HG02798 (cell line): Measurements from ENCODE around the gene SIRPA.
A peak's percentile ranks its signal among the peaks of the same experiment; 100 is the strongest.

Experiments
- ATAC-seq: cut with Tn5 transposase; IDR thresholded peaks from one replicate; pipeline ENCODE4 v1.9.1; 2021; ENCODE audit warnings: mild to moderate bottlenecking; ENCODE audit not compliant: unreplicated experiment, poor library complexity

SIRPA gene

GRCh38 chr20:1944345-1945091, 49.3 kb downstream of the SIRPA start:
- ATAC-seq, result no peak

- ATAC-seq, result no peak
These were observed 50.0 kb downstream of the SIRPA start for GRCh38 chr20:1945134-1945618.

- ATAC-seq, result no peak
These were observed 50.5 kb downstream of the SIRPA start for GRCh38 chr20:1945660-1946059.

- no peak for ATAC-seq
These were observed 51.2 kb downstream of the SIRPA start for GRCh38 chr20:1946442-1946761.

GRCh38 chr20:1946762-1947534, 51.7 kb downstream of the SIRPA start:
- ATAC-seq, result no peak

GRCh38 chr20:1947535-1947846, 52.3 kb downstream of the SIRPA start:
- ATAC-seq, result no peak

- no peak for ATAC-seq
These were observed 54.3 kb downstream of the SIRPA start for GRCh38 chr20:1949347-1950100.

- no peak for ATAC-seq
These were observed 55.6 kb downstream of the SIRPA start for GRCh38 chr20:1950836-1951235.

GRCh38 chr20:1951436-1952115, 56.4 kb downstream of the SIRPA start:
- ATAC-seq, result no peak

- ATAC-seq, result peak; percentile 62
These were observed 57.7 kb downstream of the SIRPA start for GRCh38 chr20:1952737-1953530.

- ATAC-seq, result no peak
These were observed 58.4 kb downstream of the SIRPA start for GRCh38 chr20:1953621-1954020.

GRCh38 chr20:1955217-1955616, 60.0 kb downstream of the SIRPA start:
- ATAC-seq, result no peak

- ATAC-seq, result no peak
These were observed 63.2 kb downstream of the SIRPA start for GRCh38 chr20:1958426-1958825.

- no peak for ATAC-seq
These were observed 63.9 kb downstream of the SIRPA start for GRCh38 chr20:1959156-1959555.

- ATAC-seq, result no peak
These were observed 66.2 kb downstream of the SIRPA start for GRCh38 chr20:1961374-1961773.

GRCh38 chr20:1964061-1964460, 68.9 kb downstream of the SIRPA start:
- ATAC-seq, result no peak

GRCh38 chr20:1964659-1965405, 69.6 kb downstream of the SIRPA start:
- no peak for ATAC-seq

- peak; percentile 66 for ATAC-seq
These were observed 70.5 kb downstream of the SIRPA start for GRCh38 chr20:1965520-1966351.
